Activated CD8-positive, alpha-beta T cell treated with anti-CD3 and anti-CD28 coated beads, Interleukin-2, amount 10 ng/mL, durations not matched to agents 7 days and 5 days (primary cell): ENCODE measurements around the gene CDC16. TPM values are rescaled to one million over a fixed set of nuclear protein-coding genes. Genes with fewer than 3 reads are reported as not detected.

Experiments used
- ATAC-seq: fragments of 150-1000 bp; cut with Tn5 transposase; one replicate; pipeline ENCODE4 v1.10.0; 2021; ENCODE audit warnings: moderate library complexity
- CTCF ChIA-PET: fragments of 350-600 bp; sonication (Branson Sonifier 250); formaldehyde crosslinking; loops from one replicate; lab custom pipeline; 2021; ENCODE audit warnings: antibody characterized with exemption; lab: Charles Lee
- POLR2A ChIA-PET: fragments of 350-600 bp; sonication (Branson Sonifier 250); formaldehyde crosslinking; loops from one replicate; lab custom pipeline; 2021; ENCODE audit warnings: antibody characterized with exemption; lab: Charles Lee
- DNase-seq: peaks from one replicate; pipeline ENCODE4 v3.0.0-alpha.2; 2020
- H3K27ac Mint-ChIP-seq: one replicate; pipeline ENCODE4 v1.8.0; 2021; ENCODE audit warnings: mild to moderate bottlenecking, mixed read lengths
- H3K27me3 Mint-ChIP-seq: one replicate; pipeline ENCODE4 v1.8.0; 2021; ENCODE audit warnings: low read depth, mixed read lengths
- H3K36me3 Mint-ChIP-seq: one replicate; pipeline ENCODE4 v1.8.0; 2021; ENCODE audit warnings: low read depth, mixed read lengths
- H3K4me1 Mint-ChIP-seq: one replicate; pipeline ENCODE4 v1.8.0; 2021; ENCODE audit warnings: low read depth, mixed read lengths
- H3K4me3 Mint-ChIP-seq: one replicate; pipeline ENCODE4 v1.8.0; 2021; ENCODE audit warnings: mild to moderate bottlenecking, mixed read lengths
- H3K9me3 Mint-ChIP-seq: one replicate; pipeline ENCODE4 v1.8.0; 2022; ENCODE audit warnings: mixed read lengths; ENCODE audit not compliant: insufficient read depth
- total RNA-seq, 2 experiments: library from RNA; stranded (reverse); gene quantifications; one replicate each; pipeline ENCODE4 v1.2.3, GENCODE V29; 2021

The CDC16 gene
- total RNA-seq, 2 experiments from 2014 or later = 71.4 to 74.7 TPM

- Mint-ChIP-seq H3K4me3 (no peak overlapping the region), H3K27ac (no peak overlapping the region), H3K27me3 (peaks cover 16% of the 10 kb centered on the region), H3K9me3 (no peaks in the 10 kb centered on the region), H3K4me1 (no peaks in the 10 kb centered on the region), H3K36me3 (no peaks in the 10 kb centered on the region)
- DNase-seq = no peak
- ATAC-seq = no peak
- ChIA-PET CTCF (no interaction called here), POLR2A (no interaction called here)
Measured at GRCh38 chr13:114211446-114212157, 23.1 kb upstream of the CDC16 start.

DNA sequence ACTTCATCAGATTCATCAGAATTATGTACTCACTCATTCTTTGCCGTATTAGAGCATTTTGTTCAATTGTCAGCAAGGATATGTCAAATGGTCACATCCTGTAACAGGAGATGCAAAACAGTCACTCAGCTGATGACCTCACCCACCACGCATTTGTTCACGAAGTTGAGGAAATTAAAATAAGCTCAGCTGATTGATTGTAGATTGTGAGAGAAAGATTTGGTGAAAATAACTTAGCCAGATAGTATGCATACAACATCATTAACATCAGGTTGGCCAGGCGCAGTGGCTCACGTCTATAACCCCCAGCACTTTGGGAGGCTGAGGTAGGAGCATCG, 22.6 kb upstream of the CDC16 start:
- POLR2A ChIA-PET = no interaction called here

GRCh38 chr13:114213980-114214379, 20.7 kb upstream of the CDC16 start:
- no peaks in the 10 kb centered on the region for H3K4me1 Mint-ChIP-seq
- H3K27ac Mint-ChIP-seq = no peak overlapping the region
- H3K4me3 Mint-ChIP-seq = no peak overlapping the region
- ChIA-PET CTCF (interaction anchor here (0.9 kb wide), 1 partner anchor 65 kb away, joined by 4 read pairs; no protein-coding TSS in a partner anchor), POLR2A (no interaction called here)
- DNase-seq (peak; percentile 15), ATAC-seq (no peak)
- peaks cover 19% of the 10 kb centered on the region for H3K27me3 Mint-ChIP-seq
- H3K9me3 Mint-ChIP-seq = no peaks in the 10 kb centered on the region
- H3K36me3 Mint-ChIP-seq = no peaks in the 10 kb centered on the region

More for the DNA sequence above, 22.6 kb upstream of the CDC16 start:
- Mint-ChIP-seq H3K9me3 (no peaks in the 10 kb centered on the region), H3K36me3 (no peaks in the 10 kb centered on the region), H3K27me3 (peaks cover 16% of the 10 kb centered on the region), H3K27ac (no peak overlapping the region), H3K4me3 (no peak overlapping the region), H3K4me1 (no peaks in the 10 kb centered on the region)
- DNase-seq = no peak
- no peak for ATAC-seq
- CTCF ChIA-PET = no interaction called here

DNA sequence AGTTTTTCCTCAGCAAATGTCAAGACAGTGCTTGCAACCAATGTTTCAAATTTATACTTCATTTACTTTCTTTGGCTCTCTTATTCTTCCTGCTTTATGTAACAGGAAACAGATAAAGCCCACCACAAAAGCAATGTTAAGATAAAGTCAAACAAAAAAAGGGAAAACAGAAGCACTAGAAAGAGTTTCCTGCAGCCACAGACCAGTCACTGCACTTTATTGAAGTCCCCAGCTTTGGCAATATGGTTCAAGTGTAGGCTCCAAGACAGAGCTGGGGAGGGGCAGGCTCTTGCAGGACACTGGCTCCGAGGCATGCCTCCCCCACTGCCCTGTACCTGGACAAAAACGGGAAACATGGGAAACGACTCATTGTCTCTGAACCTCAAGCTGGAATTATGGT, 15.3 kb upstream of the CDC16 start:
- no peak for ATAC-seq

DNA sequence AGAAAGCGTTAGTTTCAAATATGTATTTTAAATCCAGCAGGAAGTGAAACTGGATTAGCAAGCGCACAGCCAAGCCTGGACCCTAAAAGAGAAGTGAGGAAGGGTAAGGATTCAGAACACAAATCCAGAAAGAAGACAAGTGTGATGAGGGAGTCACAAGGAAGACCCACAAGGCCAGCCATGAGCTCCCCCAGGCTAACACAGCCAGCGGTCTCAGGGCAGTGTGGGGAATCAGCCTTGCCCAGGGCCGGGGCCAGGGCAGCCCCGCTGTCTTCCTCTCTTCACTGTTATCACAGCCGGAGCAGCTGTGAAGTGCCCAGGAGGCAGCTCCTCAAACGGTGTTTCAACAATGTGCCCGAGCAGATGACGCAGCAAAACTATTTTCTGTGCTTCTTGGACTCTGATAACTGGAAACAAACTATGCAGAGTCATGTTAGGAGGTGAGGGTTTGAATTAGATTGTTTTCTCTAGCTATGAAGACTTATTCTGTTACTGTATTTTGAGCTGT, 12.2 kb upstream of the CDC16 start:
- H3K9me3 Mint-ChIP-seq = no peaks in the 10 kb centered on the region
- ChIA-PET POLR2A (no interaction called here), CTCF (interaction anchor here (0.7 to 1.1 kb wide), 2 partner anchors 21 to 74 kb away, joined by 3 read pairs; no protein-coding TSS in a partner anchor)
- H3K4me3 Mint-ChIP-seq = no peak overlapping the region
- H3K27ac Mint-ChIP-seq = no peak overlapping the region
- peaks cover 10% of the 10 kb centered on the region for H3K27me3 Mint-ChIP-seq
- DNase-seq = no peak
- peaks cover 48% of the 10 kb centered on the region for H3K4me1 Mint-ChIP-seq
- H3K36me3 Mint-ChIP-seq = no peaks in the 10 kb centered on the region
- no peak for ATAC-seq

More for the DNA sequence above, 15.3 kb upstream of the CDC16 start:
- H3K27ac Mint-ChIP-seq = peak overlapping the region; percentile 1
- ChIA-PET POLR2A (no interaction called here), CTCF (interaction anchor here (0.8 kb wide), 1 partner anchor 9 kb away, joined by 3 read pairs; no protein-coding TSS in a partner anchor)
- no peaks in the 10 kb centered on the region for H3K9me3 Mint-ChIP-seq
- H3K27me3 Mint-ChIP-seq = peaks cover 14% of the 10 kb centered on the region
- no peaks in the 10 kb centered on the region for H3K36me3 Mint-ChIP-seq
- H3K4me3 Mint-ChIP-seq = no peak overlapping the region
- DNase-seq = no peak
- peaks cover 23% of the 10 kb centered on the region for H3K4me1 Mint-ChIP-seq

DNA sequence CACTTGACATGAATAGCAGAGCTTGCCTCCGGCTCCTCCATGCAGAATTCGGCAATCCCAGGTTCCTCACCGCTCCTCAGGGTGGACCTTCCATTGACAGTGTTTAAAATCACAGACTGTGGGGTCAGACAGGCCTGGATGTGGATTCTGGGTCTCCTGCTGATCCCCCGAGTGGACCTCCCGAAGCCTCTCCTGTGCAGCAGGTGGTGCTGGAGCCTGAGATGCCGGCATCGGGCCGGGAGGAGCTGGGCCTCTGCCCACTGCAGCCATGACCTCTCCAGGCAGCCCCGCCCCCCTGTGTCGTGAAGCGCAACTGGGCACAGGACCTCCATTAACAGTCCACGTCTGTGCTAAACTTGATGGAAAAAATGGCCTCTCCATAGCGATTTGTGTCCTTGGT, 10.5 kb upstream of the CDC16 start:
- ChIA-PET CTCF (interaction anchor here (1.0 kb wide), 1 partner anchor 81 kb away, joined by 3 read pairs; no protein-coding TSS in a partner anchor), POLR2A (no interaction called here)
- DNase-seq (no peak), ATAC-seq (no peak)
- peaks cover 11% of the 10 kb centered on the region for H3K27me3 Mint-ChIP-seq
- no peaks in the 10 kb centered on the region for H3K9me3 Mint-ChIP-seq
- H3K36me3 Mint-ChIP-seq = no peaks in the 10 kb centered on the region
- no peak overlapping the region for H3K4me3 Mint-ChIP-seq
- no peak overlapping the region for H3K27ac Mint-ChIP-seq
- peaks cover 46% of the 10 kb centered on the region for H3K4me1 Mint-ChIP-seq

DNA sequence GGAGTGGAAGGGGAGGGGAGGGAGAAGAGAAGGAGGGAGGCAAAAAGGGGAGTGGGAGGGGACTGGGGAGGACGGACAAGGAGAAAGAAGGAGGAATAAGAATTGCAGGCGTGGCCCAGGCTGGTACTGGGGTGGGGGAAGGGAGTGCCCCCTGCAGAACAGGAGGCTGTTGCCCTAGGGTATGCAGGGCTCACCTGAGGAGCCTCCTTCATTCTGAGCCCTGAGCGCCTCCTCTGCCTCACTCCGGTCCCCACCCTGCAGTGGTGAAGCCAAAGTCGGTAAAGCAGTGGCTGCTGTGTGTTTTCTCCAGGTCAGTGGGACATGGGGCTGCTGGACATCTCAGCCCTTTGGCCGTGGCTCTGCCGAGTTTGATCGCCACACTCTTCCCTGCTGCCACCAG, 9.1 kb upstream of the CDC16 start:
- no peaks in the 10 kb centered on the region for H3K36me3 Mint-ChIP-seq
- POLR2A ChIA-PET = no interaction called here
- peaks cover 17% of the 10 kb centered on the region for H3K27me3 Mint-ChIP-seq
- ATAC-seq (peak; percentile 29), DNase-seq (no peak)
- H3K4me3 Mint-ChIP-seq = no peak overlapping the region
- peaks cover 34% of the 10 kb centered on the region for H3K4me1 Mint-ChIP-seq
- CTCF ChIA-PET = interaction anchor here (0.6 to 2.0 kb wide), 15 partner anchors 10 to 470 kb away, joined by 3 to 13 read pairs (median 3); no protein-coding TSS in a partner anchor
- H3K27ac Mint-ChIP-seq = peak overlapping the region; percentile 43
- no peaks in the 10 kb centered on the region for H3K9me3 Mint-ChIP-seq

- ChIA-PET POLR2A (interaction anchor here (0.7 kb wide), 1 partner anchor 159 kb away, joined by 3 read pairs; no protein-coding TSS in a partner anchor), CTCF (interaction anchor here (0.6 to 2.0 kb wide), 15 partner anchors 10 to 470 kb away, joined by 3 to 13 read pairs (median 3); no protein-coding TSS in a partner anchor)
- Mint-ChIP-seq H3K27me3 (peaks cover 20% of the 10 kb centered on the region), H3K4me3 (no peak overlapping the region), H3K36me3 (no peaks in the 10 kb centered on the region), H3K4me1 (peaks cover 33% of the 10 kb centered on the region), H3K27ac (peak overlapping the region; percentile 43), H3K9me3 (no peaks in the 10 kb centered on the region)
- ATAC-seq (no peak), DNase-seq (no peak)
Measured at GRCh38 chr13:114226088-114226487, 8.6 kb upstream of the CDC16 start.

- H3K27me3 Mint-ChIP-seq = peaks cover 20% of the 10 kb centered on the region
- DNase-seq = peak; percentile 89
- no peak overlapping the region for H3K4me3 Mint-ChIP-seq
- ChIA-PET POLR2A (interaction anchor here (0.7 kb wide), 1 partner anchor 159 kb away, joined by 3 read pairs; no protein-coding TSS in a partner anchor), CTCF (interaction anchor here (0.7 to 2.0 kb wide), 11 partner anchors 9 to 471 kb away, joined by 3 to 13 read pairs (median 4); no protein-coding TSS in a partner anchor)
- H3K27ac Mint-ChIP-seq = peak overlapping the region; percentile 57
- no peaks in the 10 kb centered on the region for H3K36me3 Mint-ChIP-seq
- no peaks in the 10 kb centered on the region for H3K9me3 Mint-ChIP-seq
- H3K4me1 Mint-ChIP-seq = peaks cover 28% of the 10 kb centered on the region
- peak; percentile 93 for ATAC-seq
Measured at GRCh38 chr13:114226699-114227323, 7.9 kb upstream of the CDC16 start.

- H3K27ac Mint-ChIP-seq = no peak overlapping the region
- peaks cover 25% of the 10 kb centered on the region for H3K4me1 Mint-ChIP-seq
- H3K4me3 Mint-ChIP-seq = no peak overlapping the region
- H3K9me3 Mint-ChIP-seq = no peaks in the 10 kb centered on the region
- ATAC-seq (no peak), DNase-seq (no peak)
- ChIA-PET CTCF (interaction anchor here (0.7 to 2.0 kb wide), 2 partner anchors 85 to 116 kb away, joined by 3 to 13 read pairs; no protein-coding TSS in a partner anchor), POLR2A (no interaction called here)
- no peaks in the 10 kb centered on the region for H3K36me3 Mint-ChIP-seq
- H3K27me3 Mint-ChIP-seq = peaks cover 21% of the 10 kb centered on the region
Measured at GRCh38 chr13:114227528-114227927, 7.2 kb upstream of the CDC16 start.

- Mint-ChIP-seq H3K4me1 (peaks cover 25% of the 10 kb centered on the region), H3K9me3 (no peaks in the 10 kb centered on the region), H3K27me3 (peaks cover 25% of the 10 kb centered on the region), H3K4me3 (no peak overlapping the region), H3K36me3 (no peaks in the 10 kb centered on the region), H3K27ac (no peak overlapping the region)
- ATAC-seq (no peak), DNase-seq (no peak)
- POLR2A ChIA-PET = interaction anchor here (0.9 kb wide), 1 partner anchor 88 kb away, joined by 3 read pairs; no protein-coding TSS in a partner anchor
- CTCF ChIA-PET = interaction anchor here (1.1 to 1.5 kb wide), 3 partner anchors 9 to 116 kb away, joined by 3 to 10 read pairs (median 3); no protein-coding TSS in a partner anchor
Measured at GRCh38 chr13:114228176-114228575, 6.5 kb upstream of the CDC16 start.
